Glomerular visceral epithelial cell (primary cell): ENCODE results near the gene POLD4.

Experiments used
- DNase-seq: peaks from one replicate; pipeline ENCODE4 v3.0.0-alpha.2; 2016; ENCODE audit errors: extremely low spot score

The POLD4 gene

DNA sequence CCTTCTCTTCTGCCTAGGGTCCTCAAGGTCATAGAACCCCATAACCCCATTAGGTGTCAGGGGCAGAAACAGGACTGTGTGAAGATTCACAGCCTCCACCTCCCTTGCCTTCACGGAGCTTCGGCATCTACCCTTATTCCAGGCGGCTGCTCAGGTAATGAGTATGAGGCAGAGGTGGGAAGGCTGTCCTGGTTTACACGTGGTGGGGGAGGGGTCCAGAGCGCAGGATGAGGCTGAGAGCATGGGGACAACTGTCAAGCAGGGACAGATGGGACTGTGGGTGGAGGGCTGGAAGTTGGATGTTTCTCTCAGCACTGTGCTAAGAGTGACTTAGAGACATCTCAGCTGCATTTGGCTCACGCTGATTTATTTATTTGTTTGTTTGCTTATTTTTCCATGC is 34.2 kb upstream of the POLD4 start:
- no peak for DNase-seq

DNA sequence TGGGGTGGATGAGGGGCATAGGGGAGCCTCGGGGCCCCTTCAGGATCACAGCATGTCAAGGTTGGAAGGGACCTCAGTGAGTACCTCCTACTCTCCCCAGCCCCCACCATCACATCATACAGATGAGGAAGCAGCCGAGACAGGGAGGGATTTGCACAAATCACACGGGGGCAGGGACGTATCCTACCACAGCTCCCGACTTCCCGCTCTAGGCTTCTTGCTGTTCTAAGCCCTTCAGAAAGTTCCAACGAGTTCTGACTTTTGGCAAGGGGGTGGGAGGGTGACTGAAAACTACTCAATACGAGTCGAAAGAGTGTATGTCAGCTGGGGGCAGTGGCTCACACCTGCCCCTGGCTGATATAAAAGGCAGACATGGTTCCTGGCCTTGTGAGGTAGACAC is 33.7 kb upstream of the POLD4 start:
- DNase-seq, result no peak

DNA sequence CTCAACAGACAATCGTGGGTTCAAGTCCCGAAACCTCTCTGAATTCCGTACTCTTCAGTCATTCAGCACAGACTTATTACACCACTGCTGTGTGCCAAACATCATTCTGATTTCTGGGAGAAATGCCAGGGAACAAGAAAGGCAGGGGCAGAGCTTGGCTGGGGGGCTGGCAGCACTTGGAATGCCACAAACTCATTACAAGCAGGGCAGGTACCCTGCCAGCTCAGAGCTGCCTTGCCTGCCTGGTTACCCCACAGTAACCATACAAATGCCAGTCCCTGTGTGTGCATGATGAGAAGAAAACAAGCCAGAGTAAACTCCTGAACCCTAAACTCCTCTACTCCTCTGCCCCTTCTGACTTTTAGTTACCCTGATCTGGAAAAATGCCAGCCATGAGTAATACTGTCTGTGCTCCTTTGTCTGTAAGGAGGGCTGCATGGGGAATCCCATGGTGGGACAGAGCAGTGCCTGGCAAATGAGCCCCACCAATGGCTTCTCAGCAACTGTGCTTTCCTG is 31.6 kb upstream of the POLD4 start:
- peak; percentile 86 for DNase-seq

DNA sequence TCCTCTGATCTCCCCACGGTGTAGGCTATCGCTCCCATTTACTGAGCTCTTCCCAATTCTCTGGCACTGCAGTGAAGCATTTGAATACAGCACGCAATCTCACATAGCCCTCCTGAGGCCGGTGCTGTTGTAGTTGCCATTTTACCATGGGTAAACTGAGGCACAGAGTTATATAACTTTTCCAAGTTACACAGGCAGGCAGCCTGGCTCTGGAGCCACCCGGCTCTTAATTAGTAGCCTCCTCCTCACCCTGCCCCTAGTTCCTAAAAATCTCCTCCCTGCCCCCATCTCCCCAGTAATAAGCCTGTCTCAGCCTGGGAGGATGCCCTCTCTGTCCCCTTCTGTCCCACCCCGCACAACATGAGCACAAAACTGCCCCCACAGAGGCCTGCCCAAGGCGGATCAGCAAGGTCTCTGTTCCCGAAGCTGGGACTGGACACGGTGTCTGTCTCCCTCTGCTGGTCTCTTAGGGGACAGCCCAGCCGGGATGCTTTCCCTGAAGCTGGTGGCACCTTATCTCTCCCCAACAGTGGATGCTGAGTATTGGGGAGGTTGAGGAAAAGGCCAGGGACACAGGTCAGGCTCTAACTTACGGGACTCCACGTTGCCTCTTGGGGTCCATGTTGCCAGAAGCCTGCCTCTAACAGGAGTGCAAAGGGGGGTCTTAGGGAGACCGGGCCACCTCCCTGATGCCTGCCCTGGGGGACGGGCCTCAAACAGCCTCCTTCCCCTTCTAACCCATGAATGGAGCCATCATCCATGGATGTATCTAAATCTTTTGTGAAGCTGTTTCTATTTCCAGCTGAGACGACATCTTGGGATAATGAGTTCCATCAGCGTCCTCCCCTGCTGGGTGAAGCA is 29.2 kb upstream of the POLD4 start:
- peak; percentile 79 for DNase-seq

DNA sequence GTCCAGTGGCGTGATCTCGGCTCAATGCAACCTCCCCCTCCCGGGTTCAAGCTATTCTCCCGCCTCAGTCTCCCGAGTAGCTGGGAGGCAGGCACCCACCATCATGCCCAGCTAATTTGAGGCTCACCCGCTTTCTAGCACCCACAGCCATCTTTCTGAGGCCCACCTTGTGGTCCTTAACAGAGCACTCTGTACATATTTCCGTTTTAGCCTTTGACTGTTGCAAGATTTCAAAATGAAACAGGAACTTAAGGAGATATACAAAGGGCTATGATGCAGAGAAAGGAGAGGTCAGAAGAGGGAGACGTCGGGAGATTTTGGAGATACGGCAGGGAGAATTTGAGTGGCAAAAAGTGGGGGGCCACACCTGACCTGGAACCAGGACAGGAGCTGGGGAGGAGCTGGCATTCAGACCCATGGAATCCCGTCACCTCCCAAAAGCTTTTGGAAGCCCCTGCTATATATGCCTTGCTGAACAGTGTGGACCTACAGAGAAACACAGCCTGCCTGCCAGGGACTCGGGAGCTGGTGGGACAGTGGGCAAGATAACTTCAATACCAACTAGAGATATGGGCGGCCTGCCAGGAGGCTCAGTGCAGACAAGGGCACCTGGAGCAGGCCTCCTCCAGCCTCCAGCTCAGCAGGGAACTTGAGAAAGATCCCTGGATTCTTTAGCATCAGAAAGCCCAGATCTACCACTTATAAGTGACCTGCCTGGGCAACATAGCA is 28.1 kb upstream of the POLD4 start:
- no peak for DNase-seq

DNA sequence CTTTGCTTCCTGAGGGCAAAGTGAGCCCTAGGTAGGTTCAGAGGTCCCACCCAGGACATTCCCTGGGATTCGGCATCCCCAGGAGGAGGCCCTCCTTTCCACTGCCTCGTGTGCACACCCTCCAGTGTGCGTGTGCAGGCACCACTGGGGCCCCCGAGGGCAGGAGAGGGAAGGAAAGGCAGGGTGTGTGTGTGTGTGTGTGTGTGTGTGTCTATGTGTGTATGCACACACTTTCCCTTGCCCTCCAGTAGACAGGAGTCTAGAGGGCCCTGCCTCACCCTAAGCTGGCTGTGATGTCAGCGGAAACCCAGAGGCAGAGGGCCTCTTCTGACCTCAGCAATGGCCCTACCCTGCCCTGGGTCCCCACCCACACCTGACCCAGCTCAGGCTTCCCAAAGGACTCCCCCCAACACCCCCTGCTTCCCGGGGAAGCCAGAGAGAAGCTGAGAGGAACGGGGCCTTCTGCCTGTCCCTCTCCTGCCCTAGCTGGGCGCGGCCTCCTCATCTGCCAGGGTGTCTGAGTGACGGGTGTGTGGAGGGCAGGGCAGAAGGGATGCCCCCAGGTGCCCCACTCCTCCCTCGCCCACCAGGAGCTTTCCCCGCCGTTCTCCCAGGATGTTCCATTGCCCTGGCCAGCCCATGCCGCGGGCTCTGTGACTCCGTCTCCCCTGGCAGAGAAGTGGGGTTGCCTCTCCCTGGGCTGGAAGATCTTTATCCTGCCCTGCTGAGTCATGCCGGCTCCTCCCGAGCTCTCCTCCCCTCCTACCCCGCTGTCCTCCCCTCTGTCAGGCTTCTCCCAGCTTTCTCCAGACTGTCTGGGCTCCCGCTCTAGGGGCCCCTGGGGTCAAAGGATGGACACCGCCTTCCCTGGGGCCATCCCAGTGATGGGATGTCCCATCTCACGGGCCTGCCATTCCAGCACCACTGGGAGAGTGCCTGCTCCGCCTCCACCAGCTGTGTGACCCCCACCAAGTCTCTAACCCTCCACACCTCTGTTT is 26.0 kb upstream of the POLD4 start:
- no peak for DNase-seq

DNA sequence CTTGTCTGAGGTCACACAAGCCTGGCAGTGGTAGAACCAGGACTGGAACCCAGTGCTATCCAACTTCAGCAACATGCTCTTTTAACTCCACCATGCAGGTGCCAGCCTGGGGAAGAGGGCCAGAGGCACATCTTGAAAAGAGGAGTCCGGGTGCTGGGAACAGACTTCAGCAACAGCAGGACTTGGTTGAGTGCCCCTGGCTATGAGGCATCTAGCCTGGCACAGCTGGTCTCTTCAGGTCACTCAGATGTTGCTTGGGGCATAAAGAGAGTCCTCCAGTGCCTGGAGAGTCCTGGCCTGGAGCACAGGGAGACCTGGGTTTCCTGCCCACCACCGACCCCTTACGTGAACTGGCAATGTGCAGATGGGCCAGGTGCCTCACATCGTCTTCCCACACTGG is 25.2 kb upstream of the POLD4 start:
- DNase-seq, result no peak

DNA sequence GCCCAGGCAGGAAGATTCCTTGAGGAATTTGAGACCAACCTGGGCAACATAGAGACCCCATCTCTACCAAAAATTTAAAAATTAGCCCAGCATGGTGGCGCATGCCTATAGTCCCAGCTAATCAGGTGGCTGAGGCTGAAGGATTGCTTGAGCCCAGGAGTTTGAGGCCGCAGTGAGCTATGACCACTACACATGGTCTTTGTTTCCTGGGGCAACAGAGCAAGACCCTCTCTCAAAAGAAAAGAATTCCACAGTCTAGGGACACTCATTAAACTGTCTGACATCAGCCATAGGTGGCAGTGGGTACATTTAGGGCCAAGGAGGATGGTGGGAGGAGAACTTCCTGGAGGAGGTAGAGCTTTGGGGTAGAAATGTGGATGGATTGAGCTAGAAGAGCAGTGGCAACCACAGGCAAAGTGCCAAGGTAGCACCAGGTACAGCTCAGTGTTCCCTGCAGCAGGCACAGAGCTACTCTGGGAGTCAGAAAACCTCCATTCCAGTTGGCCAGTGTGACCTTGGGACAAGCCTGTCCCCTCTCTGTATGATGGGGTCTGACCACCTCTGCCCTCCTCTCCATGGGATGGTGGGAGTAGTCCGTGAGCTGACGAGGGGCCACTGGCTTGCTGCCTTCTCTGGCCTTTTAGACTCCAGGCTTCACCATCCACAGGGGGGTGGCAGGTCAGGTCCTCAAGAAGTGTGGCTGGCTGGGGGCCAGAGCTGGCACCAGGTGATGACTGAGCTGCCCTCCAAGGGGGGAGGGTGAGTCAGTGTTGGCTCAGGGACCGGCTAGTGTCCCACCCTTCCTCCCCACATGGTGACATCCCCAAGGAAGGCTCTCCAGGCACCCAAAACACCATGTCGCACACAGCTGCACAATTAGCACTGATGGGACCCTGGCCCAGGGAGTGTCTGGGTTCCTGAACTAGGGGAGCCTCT is 23.8 kb upstream of the POLD4 start:
- DNase-seq, result no peak

DNA sequence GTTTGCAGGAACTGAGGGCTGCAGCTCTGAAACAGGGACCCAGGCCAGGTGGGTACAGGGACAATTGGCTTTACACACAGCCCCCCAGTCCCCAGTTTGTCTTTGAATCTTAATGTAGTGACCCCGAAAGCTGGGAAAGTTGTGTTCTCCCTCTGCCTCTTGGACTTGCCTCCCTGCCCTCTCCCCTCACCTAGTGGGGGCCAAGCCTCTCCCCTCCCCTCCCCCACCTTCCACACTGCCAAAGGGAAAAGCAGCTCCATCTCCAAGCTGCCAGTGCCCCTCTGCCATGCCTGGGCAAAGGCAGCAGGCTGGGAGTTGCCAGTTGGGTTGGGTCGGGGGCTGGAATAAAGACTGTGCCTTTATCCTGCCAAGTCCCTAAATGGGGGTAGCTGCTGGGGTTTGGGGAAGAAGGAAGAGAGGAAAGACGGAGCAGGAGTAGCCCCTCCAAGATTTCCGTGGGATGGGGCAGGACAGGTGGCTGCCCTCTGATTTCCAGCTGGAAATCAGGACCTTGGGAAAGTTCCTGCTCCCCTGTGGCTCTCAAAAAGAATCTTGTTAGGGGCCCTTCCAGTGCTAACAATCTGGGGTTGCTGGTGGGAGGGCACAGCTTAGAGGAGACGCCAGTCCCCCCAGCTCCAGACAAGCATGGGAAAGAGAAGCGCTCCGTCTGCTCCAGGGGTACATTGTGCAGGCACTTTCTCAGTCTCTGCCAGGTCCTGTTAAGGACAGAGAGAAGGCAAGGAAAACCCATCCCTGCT is 22.9 kb upstream of the POLD4 start:
- DNase-seq, result no peak

DNA sequence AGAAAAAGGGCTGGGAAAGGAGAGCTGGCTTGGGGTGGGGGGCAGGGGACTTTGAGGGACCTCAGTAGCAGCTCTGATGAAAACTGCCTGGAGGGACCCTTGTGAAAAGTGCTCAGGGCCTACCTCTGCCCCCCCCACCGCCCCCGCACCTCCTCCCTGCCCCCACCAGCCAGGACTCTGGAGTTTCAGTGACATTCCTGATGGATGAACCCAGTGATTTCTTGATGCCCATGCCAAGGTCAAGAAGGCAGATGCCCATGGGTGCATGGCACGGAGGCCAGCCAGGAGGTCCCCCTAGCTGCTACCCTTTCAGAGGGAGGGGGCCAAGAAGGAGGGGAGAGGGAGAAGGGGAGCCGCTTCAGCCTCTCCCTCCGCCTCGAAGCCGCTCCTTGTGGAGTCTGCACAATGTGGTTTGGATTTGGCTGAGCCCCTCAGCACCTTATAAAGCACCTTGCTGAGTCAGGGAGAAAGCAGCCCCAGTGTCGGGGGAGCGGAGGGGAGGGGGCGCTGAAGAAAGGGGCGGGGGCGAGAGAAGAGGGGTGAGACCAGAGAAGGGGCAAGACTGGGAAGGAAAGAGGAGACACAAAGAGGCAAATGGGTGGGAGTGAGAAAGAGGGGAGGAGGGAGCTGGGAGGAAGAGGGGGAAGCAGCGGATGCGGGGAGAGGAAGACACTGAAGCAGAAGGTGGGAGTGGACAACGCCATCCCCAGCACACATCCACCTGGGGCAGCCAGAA is 22.1 kb upstream of the POLD4 start:
- peak; percentile 50 for DNase-seq

DNA sequence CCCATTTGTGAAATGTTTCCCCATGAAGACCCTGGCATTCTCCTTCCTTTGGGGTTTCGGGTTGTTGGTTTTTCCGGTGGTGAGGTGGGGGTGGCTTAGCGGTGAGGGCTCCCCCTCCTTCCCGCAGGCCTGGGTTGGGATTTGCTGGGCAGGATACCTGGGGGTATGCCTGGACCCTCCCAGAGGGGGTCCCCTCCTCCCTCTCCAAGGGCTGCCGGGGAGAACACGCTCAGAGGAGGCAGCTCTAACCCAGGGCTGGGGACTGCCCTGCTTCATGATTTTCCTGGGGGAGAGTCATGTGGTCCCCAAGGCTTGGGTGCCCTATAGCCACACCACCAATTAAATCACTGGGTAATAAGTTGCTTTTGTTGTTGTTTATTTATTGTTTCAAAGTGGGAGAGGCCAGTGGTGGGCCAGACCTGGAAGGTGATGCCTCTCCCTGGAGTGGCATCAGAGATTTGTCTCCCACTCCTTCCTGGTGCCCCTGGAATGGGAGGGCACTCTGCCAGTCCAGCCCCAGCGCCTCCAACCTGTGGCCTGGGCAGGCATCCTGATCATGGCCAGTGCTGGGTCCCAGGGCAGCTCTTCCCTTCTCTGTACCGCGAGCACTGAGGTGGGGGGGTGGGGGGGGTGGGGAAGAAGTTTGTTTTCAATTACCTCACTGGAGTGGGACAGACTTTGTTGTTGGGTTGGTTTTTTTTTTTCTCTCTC is 21.4 kb upstream of the POLD4 start:
- peak; percentile 86 for DNase-seq

DNA sequence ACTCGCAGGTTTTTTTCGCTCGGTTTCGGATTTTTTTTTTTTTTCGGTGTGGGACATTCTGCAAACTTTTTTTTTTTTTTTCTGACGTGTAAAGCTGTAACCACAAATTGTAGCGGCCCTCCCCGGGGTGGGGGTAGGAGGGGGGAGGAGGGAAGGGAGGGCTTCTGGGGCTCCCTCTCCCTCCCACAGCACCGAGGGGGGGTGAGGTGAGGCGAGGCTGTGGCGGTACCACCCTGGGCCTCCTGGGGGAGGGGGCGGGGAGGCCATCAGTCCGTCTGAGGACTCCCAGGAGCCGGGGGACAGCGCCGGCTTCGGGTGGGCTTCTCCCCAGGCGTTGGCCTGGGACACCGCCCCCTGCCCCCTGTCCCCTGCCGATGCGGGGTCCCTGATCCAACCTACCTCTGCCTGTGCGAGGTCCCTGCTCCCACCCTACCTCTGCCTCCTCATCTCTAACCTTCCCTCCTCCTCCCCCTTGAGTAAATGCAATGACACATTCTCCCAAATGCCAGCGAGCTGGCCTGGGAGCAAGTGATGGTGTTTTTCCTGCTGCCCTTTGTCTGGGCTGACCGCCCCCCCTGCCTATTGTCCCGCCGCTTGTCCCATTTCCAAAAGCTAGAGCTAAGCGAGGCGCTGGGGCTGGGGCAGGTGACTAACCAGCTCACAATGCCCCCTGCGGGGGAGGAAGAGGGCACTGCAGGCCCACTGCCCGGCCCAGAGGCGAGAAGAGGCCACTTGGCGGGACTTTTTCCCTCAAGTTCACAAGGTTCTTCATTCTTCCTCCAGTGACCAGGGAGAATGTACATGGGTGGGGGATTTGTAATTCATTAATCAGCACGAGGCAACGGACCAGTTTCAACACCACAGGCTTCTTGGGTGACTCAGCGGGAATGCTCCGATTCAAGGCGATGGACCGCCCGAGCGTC is 20.6 kb upstream of the POLD4 start:
- DNase-seq, result peak; percentile 99

DNA sequence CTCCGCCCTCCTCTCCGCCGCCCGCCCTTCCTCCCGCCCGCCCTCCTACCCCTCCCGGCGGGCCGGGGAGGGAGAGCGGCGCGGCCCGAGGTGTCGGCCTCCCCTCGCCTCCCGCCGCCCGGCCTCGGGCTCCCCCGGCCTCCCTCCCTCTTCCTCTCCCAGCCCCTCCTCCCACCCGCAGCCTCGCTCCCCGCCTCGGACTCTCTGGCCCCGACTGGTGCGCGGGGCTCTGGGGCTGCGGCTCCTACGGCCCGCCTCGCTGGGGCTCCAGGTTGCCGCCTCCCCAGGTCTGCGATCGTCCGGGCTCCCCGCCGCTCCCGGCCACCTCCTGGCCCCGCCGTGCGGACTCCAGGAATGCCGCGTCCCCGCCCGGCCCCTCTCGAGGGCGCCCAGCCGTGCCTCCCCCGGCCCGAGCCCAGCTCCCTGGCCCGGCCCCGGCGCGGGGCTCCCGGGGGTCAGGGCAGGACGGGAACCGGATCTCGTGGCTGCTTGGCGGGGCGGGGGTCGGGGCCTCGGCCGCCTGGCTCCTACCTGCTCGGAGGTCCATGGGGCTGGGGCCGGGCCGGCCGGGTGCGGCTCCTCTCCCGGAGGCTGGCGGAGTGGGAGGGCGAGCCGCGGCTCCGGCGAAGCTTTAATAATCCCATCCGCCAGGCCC is 19.8 kb upstream of the POLD4 start, which contains the start of gene CLCF1:
Gene CLCF1 (minus strand): TSS at position 606 of the 655 bp plus-strand sequence. CDS start 59 bp downstream, at position 547.
- DNase-seq, result peak; percentile 42

DNA sequence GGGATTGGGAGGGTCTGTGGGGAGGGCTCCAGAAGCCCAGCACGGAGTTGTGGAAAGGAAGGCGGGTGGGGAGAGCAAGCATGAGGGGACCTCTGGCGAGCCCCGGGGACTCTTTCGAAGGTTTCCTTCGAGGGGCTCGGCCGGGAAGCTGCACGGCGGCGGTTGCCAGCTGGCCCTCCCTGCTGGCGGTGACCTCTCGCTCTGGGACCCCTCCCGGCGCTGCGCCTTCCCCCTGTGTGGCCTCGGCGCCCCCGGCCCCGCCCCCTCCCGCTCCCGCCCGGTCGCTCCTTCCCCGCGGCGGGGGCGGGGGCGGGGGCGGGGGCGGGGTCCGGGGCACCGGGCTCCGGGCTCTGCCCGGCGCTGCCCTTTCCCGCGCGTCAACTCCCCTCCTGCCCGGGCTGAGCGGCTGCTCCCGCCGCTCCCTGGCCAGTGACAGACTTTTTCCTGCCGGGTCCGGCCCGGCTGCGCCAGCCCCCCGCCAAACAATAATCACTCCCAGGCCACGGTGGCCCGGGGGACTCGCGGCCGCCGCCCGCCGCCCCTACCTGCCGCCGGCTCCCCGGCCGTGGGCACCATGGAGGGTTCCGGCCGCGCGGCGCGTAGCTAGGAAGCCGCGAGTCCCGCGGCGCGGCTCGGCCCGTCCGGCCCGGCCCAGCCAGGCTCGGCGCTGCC is 19.1 kb upstream of the POLD4 start:
- peak; percentile 56 for DNase-seq

DNA sequence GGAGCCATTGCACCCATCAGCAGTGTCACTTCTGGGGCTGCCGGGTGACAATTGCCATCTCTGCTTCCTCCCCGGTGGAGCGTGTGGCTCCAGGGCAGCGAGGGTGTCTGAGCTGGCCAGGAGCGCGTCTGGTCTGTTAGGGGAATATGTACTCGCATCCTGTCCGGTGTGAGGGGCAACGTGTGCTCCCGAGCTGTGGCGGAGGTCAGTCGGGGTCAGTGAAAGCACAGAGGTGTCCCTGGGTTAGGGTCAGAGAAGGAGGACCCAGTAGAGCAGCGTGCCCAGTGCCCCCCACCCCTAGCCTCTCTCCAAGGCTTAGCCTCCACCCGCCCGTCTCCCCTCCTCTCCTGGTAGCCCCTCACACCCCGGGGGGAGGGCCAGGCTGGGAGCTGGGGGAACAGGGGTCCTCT is 18.6 kb upstream of the POLD4 start:
- DNase-seq, result no peak
